ENCODE measurements around the gene NCKAP1.

Gene NCKAP1

GRCh38 chr2:182868054-182868796 is 170.0 kb downstream of the NCKAP1 start:
- no peak for DNase-seq (ENCODE audit: low read depth in 2 of 2)

- DNase-seq (ENCODE audit: low read depth in 2 of 2): no peak
These were observed 170.7 kb downstream of the NCKAP1 start for GRCh38 chr2:182867426-182868053.

- DNase-seq (ENCODE audit: low read depth in 2 of 2): no peak
These were observed 171.5 kb downstream of the NCKAP1 start, which contains the start of gene FRZB for GRCh38 chr2:182866461-182867406. Gene FRZB (minus strand): TSS chr2:182866637. CDS start chr2:182866552, 85 bp downstream.

GRCh38 chr2:182866095-182866460 is 172.2 kb downstream of the NCKAP1 start:
- DNase-seq (ENCODE audit: low read depth in 2 of 2): no peak

- DNase-seq (ENCODE audit: low read depth in 2 of 2): no peak
These were observed 173.2 kb downstream of the NCKAP1 start for GRCh38 chr2:182864949-182865570.

GRCh38 chr2:182863642-182864041 is 174.6 kb downstream of the NCKAP1 start:
- no peak for DNase-seq (ENCODE audit: low read depth in 2 of 2)

GRCh38 chr2:182862091-182862490 is 176.2 kb downstream of the NCKAP1 start:
- no peak for DNase-seq (ENCODE audit: low read depth in 2 of 2)

- DNase-seq (ENCODE audit: low read depth in 2 of 2): no peak
These were observed 177.4 kb downstream of the NCKAP1 start for GRCh38 chr2:182860858-182861257.

All from activated CD4-positive, alpha-beta T cell treated with anti-CD3 and anti-CD28 coated beads for 24 hours (primary cell).